ENCODE data around the gene UBAC1. TPM values are rescaled to one million over a fixed set of nuclear protein-coding genes. Genes with fewer than 3 reads are reported as not detected.

Gene UBAC1
- polyA plus RNA-seq, 1 donor (not counting 4 experiments of a cell fraction or from before 2014, with no cell fraction given): 50.7 TPM

DNA sequence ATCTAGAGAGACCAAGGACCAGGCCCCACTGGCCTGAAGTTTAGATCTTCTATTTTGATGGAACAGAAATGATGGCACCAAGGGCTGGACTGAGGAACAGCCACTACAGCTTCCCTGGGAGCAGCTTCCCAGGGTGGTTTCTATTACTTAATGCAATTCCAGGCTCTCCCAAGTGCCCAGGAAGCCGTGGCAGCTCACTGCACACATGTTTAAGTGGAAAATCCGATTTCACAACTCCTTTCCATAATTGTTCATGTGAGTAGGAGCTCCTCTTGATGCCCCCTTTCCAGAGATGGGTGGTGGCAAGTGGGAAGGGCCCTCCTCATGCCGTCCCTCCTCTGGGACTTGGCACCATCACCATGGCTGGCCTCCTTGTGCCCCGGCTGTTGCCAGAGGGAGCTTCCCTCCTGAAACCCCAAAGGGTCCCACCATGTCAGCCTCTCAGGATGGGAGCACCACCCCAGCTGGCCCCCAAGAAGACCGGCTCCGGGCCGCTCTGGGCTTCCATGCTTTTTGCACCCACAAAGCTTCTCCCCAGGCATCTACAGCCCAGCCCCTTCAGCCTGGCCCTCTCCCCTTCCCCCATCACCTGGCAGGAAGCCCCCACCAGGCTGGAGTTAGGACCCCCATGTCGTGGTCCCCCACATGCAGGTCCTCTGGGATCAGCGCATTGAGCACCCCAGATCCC is 9.1 kb upstream of the UBAC1 start:
- FAIRE-seq (no peak), DNase-seq (ENCODE audit: low read depth, low spot score) (no peak)
- H4K20me1 ChIP-seq (ENCODE audit: control insufficient read depth, extremely low read depth, insufficient read depth, low read length): no peaks in the 10 kb centered on the region
- no peak overlapping the region for H3K4me3 ChIP-seq (ENCODE audit: control insufficient read depth in 2 of 3, extremely low read depth in 1 of 3, insufficient read depth in 2 of 3, low read depth in 1 of 3, low read length in 3 of 3)
- no peak overlapping the region for H3K4me2 ChIP-seq (ENCODE audit: control insufficient read depth, extremely low read depth, insufficient read depth, low read depth, low read length)
- no peaks in the 10 kb centered on the region for H3K9me3 ChIP-seq (ENCODE audit: control insufficient read depth, low read depth, low read length)
- H3K36me3 ChIP-seq (ENCODE audit: control insufficient read depth in 2 of 2, extremely low read depth in 1 of 2, insufficient read depth in 2 of 2, low read length in 2 of 2): no peaks in the 10 kb centered on the region
- H2AFZ ChIP-seq (ENCODE audit: control insufficient read depth, low read length): no peak overlapping the region
- H3K79me2 ChIP-seq (ENCODE audit: control insufficient read depth, insufficient read depth, low read length): no peaks in the 10 kb centered on the region
- dilution Hi-C loops (cut with MboI; ENCODE audit: extremely low pct_ligation_motif_present, low sequenced_read_pairs): no loop called here
- no peak overlapping the region for H3K27ac ChIP-seq (ENCODE audit: control insufficient read depth, insufficient read depth, low read length)
- no peaks in the 10 kb centered on the region for H3K4me1 ChIP-seq (ENCODE audit: control insufficient read depth, extremely low read depth, insufficient read depth, low read length)
- no peak for TF ChIP-seq EZH2 (IDR thresholded peaks at IDR 0.05; ENCODE audit: low read length)
- TF ChIP-seq, protein P1, sequence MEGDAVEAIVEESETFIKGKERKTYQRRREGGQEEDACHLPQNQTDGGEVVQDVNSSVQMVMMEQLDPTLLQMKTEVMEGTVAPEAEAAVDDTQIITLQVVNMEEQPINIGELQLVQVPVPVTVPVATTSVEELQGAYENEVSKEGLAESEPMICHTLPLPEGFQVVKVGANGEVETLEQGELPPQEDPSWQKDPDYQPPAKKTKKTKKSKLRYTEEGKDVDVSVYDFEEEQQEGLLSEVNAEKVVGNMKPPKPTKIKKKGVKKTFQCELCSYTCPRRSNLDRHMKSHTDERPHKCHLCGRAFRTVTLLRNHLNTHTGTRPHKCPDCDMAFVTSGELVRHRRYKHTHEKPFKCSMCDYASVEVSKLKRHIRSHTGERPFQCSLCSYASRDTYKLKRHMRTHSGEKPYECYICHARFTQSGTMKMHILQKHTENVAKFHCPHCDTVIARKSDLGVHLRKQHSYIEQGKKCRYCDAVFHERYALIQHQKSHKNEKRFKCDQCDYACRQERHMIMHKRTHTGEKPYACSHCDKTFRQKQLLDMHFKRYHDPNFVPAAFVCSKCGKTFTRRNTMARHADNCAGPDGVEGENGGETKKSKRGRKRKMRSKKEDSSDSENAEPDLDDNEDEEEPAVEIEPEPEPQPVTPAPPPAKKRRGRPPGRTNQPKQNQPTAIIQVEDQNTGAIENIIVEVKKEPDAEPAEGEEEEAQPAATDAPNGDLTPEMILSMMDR (optimal IDR thresholded peaks at IDR 0.05 in 1 of 3, IDR thresholded peaks at IDR 0.05 in 1 of 3, conservative IDR thresholded peaks at IDR 0.05 in 1 of 3; ENCODE audit: extremely low read depth in 1 of 3, insufficient read depth in 2 of 3, low read length in 3 of 3): no peak
- peaks cover 4% of the 10 kb centered on the region for H3K27me3 ChIP-seq (ENCODE audit: control insufficient read depth, extremely low read depth, insufficient read depth, low read length)
- H3K9ac ChIP-seq (ENCODE audit: control insufficient read depth, extremely low read depth, insufficient read depth, low read length): no peak overlapping the region
- no peaks in the 10 kb centered on the region for H3K9me1 ChIP-seq (ENCODE audit: control insufficient read depth, extremely low read depth, insufficient read depth, low read length)

DNA sequence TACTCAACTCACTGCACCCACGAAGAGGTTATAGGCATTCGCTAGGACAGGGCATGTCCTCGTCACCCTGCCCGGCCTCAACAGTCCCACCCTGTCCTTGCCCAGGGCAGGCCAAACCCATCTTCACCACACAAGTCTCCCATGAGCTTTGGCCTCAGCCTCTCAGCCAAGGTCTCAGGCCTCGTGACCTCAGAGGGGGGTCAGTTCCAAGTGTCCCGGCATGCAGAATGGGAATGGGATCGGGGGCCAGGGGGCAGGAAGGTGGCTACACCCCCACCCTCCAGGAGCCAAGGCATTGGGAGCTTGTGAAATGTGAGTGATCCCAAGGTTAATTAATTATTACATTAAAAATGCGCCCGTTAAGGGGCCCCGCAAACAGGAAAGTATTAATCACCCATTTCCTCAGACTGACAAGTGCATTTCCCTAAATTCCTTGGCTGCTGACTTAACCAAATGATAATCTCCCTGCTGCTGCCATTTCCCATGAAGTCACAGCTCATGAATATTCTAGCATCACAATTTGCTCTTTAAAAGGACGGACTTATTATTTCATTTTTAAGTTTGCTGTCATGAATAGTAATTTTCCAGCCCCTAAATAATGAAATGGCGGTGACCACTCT is 8.0 kb upstream of the UBAC1 start:
- Histone ChIP-seq H3K4me3 (ENCODE audit: control insufficient read depth in 2 of 3, extremely low read depth in 1 of 3, insufficient read depth in 2 of 3, low read depth in 1 of 3, low read length in 3 of 3) (no peak overlapping the region), H3K4me2 (ENCODE audit: control insufficient read depth, extremely low read depth, insufficient read depth, low read depth, low read length) (no peak overlapping the region), H3K4me1 (ENCODE audit: control insufficient read depth, extremely low read depth, insufficient read depth, low read length) (no peaks in the 10 kb centered on the region), H4K20me1 (ENCODE audit: control insufficient read depth, extremely low read depth, insufficient read depth, low read length) (no peaks in the 10 kb centered on the region), H3K27ac (ENCODE audit: control insufficient read depth, insufficient read depth, low read length) (no peak overlapping the region), H3K9me3 (ENCODE audit: control insufficient read depth, low read depth, low read length) (no peaks in the 10 kb centered on the region), H2AFZ (ENCODE audit: control insufficient read depth, low read length) (no peak overlapping the region), H3K9me1 (ENCODE audit: control insufficient read depth, extremely low read depth, insufficient read depth, low read length) (no peaks in the 10 kb centered on the region), H3K9ac (ENCODE audit: control insufficient read depth, extremely low read depth, insufficient read depth, low read length) (no peak overlapping the region), H3K27me3 (ENCODE audit: control insufficient read depth, extremely low read depth, insufficient read depth, low read length) (peaks cover 4% of the 10 kb centered on the region), H3K36me3 (ENCODE audit: control insufficient read depth in 2 of 2, extremely low read depth in 1 of 2, insufficient read depth in 2 of 2, low read length in 2 of 2) (no peaks in the 10 kb centered on the region), H3K79me2 (ENCODE audit: control insufficient read depth, insufficient read depth, low read length) (no peaks in the 10 kb centered on the region)
- no peak for TF ChIP-seq EZH2 (IDR thresholded peaks at IDR 0.05; ENCODE audit: low read length)
- TF ChIP-seq, protein P1 (optimal IDR thresholded peaks at IDR 0.05 in 1 of 3, IDR thresholded peaks at IDR 0.05 in 1 of 3, conservative IDR thresholded peaks at IDR 0.05 in 1 of 3; ENCODE audit: extremely low read depth in 1 of 3, insufficient read depth in 2 of 3, low read length in 3 of 3): no peak
- dilution Hi-C loops (cut with MboI; ENCODE audit: extremely low pct_ligation_motif_present, low sequenced_read_pairs): no loop called here
- FAIRE-seq (no peak), DNase-seq (ENCODE audit: low read depth, low spot score) (no peak)
